Stomach (tissue), 4 donors: Measurements from ENCODE around the gene FDX2.

Experiments
- EP300 ChIP-seq: sonication (generic); formaldehyde crosslinking; IDR thresholded peaks from one replicate; pipeline ENCODE4 v1.6.1; 2017; ENCODE audit warnings: antibody characterized with exemption
- POLR2A ChIP-seq, 4 donors: fragments of 450-650 bp; IDR thresholded peaks; one replicate each; pipeline ENCODE4 v1.6.1; 2016; ENCODE audit warnings: antibody characterized with exemption in 4 of 4, control low read depth in 2 of 4, mild to moderate bottlenecking in 1 of 4, moderate library complexity in 1 of 4

GRCh38 chr19:10286803-10287737 is 28.7 kb downstream of the FDX2 start, which contains the start of gene ICAM4:
- TF ChIP-seq EP300 (no peak), POLR2A (IDR thresholded peaks at IDR 0.05) (no peak)
